NCI-H2107 (cell line): ENCODE measurements around the gene CYTH2.

ENCODE experiments used
- DNase-seq: peaks from one replicate; lab custom pipeline; 2025; lab: John Stamatoyannopoulos, UW

Gene CYTH2

GRCh38 chr19:48493718-48494401 is 24.7 kb downstream of the CYTH2 start:
- no peak for DNase-seq

- DNase-seq: no peak
Measured at GRCh38 chr19:48495396-48495795, 26.2 kb downstream of the CYTH2 start.

- no peak for DNase-seq
Measured at GRCh38 chr19:48496959-48497727, 28.0 kb downstream of the CYTH2 start.

GRCh38 chr19:48497728-48498594 is 28.8 kb downstream of the CYTH2 start:
- DNase-seq: no peak

GRCh38 chr19:48498595-48499311 is 29.6 kb downstream of the CYTH2 start:
- no peak for DNase-seq

GRCh38 chr19:48499316-48500090 is 30.3 kb downstream of the CYTH2 start:
- DNase-seq: no peak

- no peak for DNase-seq
Measured at GRCh38 chr19:48500830-48501493, 31.8 kb downstream of the CYTH2 start.

- DNase-seq: peak; percentile 91
Measured at GRCh38 chr19:48501494-48502349, 32.6 kb downstream of the CYTH2 start.

GRCh38 chr19:48502350-48503018 is 33.3 kb downstream of the CYTH2 start:
- DNase-seq: peak; percentile 91

- DNase-seq: no peak
Measured at GRCh38 chr19:48506138-48506733, 37.1 kb downstream of the CYTH2 start.

- DNase-seq: no peak
Measured at GRCh38 chr19:48507911-48508439, 38.8 kb downstream of the CYTH2 start.

GRCh38 chr19:48508729-48509411 is 39.7 kb downstream of the CYTH2 start:
- DNase-seq: no peak

GRCh38 chr19:48509467-48510194 is 40.5 kb downstream of the CYTH2 start:
- no peak for DNase-seq

- no peak for DNase-seq
Measured at GRCh38 chr19:48510421-48511268, 41.5 kb downstream of the CYTH2 start.

- no peak for DNase-seq
Measured at GRCh38 chr19:48511321-48511731, 42.2 kb downstream of the CYTH2 start.
